Activated CD8-positive, alpha-beta T cell treated with anti-CD3 and anti-CD28 coated beads for 36 hours (primary cell): ENCODE data around the gene SLC6A19. TPM values are rescaled to one million over a fixed set of nuclear protein-coding genes. Genes with fewer than 3 reads are reported as not detected.

Experiments used
- ATAC-seq: fragments of 200-7000 bp; cut with Tn5 transposase; one replicate; pipeline ENCODE4 v1.10.0; 2021; ENCODE audit warnings: mild to moderate bottlenecking, moderate library complexity
- CTCF ChIA-PET: fragments of 350-600 bp; sonication (Branson Sonifier 250); formaldehyde crosslinking; loops from one replicate; lab custom pipeline; 2021; ENCODE audit warnings: antibody characterized with exemption; lab: Charles Lee
- POLR2A ChIA-PET: fragments of 350-600 bp; sonication (Branson Sonifier 250); formaldehyde crosslinking; loops from one replicate; lab custom pipeline; 2021; ENCODE audit warnings: antibody characterized with exemption; lab: Charles Lee
- DNase-seq: peaks from one replicate; pipeline ENCODE4 v3.0.0-alpha.2; 2020
- H3K27ac Mint-ChIP-seq: one replicate; pipeline ENCODE4 v1.8.0; 2021; ENCODE audit warnings: mild to moderate bottlenecking, mixed read lengths
- H3K27me3 Mint-ChIP-seq: one replicate; pipeline ENCODE4 v1.8.0; 2021; ENCODE audit warnings: mixed read lengths
- H3K36me3 Mint-ChIP-seq: one replicate; pipeline ENCODE4 v1.8.0; 2021; ENCODE audit warnings: low read depth, mixed read lengths
- H3K4me1 Mint-ChIP-seq: one replicate; pipeline ENCODE4 v1.8.0; 2021; ENCODE audit warnings: low read depth, mixed read lengths
- H3K4me3 Mint-ChIP-seq: one replicate; pipeline ENCODE4 v1.8.0; 2021; ENCODE audit warnings: mild to moderate bottlenecking, moderate library complexity, mixed read lengths
- H3K9me3 Mint-ChIP-seq: one replicate; pipeline ENCODE4 v1.8.0; 2021; ENCODE audit warnings: mixed read lengths
- intact Hi-C: fragments of 100-400 bp; cut with micrococcal nuclease; formaldehyde crosslinking; loops from one replicate; pipeline ENCODE4 v1.10.0; 2022
- total RNA-seq, 2 experiments: library from RNA; stranded (reverse); gene quantifications; one replicate each; pipeline ENCODE4 v1.2.3, GENCODE V29; 2021
- TF ChIP-seq, protein P1 (sequence below): fragments of 200-600 bp; IDR thresholded peaks from one replicate; pipeline ENCODE4 v1.8.0; 2022; ENCODE audit warnings: antibody characterized with exemption, mild to moderate bottlenecking

SLC6A19 gene
- total RNA-seq, 2 experiments from 2014 or later = not detected

DNA sequence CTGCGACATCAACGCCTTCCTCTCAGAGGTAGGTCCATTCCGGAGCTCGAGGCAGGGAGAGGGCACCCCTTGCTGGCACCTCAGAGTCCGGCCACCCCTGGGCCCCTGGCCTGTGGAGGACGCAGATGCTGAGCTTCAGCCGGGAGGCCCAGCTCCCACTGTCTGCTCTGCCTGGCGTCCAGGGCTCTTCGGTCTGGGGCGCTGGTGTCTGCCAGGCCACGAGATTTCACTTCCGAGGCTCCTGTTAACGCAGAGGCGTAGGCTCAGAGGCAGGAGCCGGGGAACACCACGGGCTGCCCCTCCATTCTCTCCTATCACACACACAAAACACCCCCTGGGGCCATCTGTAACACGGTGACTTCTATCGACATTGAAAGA is 15.5 kb downstream of the SLC6A19 start:
- TF ChIP-seq, protein P1, sequence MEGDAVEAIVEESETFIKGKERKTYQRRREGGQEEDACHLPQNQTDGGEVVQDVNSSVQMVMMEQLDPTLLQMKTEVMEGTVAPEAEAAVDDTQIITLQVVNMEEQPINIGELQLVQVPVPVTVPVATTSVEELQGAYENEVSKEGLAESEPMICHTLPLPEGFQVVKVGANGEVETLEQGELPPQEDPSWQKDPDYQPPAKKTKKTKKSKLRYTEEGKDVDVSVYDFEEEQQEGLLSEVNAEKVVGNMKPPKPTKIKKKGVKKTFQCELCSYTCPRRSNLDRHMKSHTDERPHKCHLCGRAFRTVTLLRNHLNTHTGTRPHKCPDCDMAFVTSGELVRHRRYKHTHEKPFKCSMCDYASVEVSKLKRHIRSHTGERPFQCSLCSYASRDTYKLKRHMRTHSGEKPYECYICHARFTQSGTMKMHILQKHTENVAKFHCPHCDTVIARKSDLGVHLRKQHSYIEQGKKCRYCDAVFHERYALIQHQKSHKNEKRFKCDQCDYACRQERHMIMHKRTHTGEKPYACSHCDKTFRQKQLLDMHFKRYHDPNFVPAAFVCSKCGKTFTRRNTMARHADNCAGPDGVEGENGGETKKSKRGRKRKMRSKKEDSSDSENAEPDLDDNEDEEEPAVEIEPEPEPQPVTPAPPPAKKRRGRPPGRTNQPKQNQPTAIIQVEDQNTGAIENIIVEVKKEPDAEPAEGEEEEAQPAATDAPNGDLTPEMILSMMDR = no peak

DNA sequence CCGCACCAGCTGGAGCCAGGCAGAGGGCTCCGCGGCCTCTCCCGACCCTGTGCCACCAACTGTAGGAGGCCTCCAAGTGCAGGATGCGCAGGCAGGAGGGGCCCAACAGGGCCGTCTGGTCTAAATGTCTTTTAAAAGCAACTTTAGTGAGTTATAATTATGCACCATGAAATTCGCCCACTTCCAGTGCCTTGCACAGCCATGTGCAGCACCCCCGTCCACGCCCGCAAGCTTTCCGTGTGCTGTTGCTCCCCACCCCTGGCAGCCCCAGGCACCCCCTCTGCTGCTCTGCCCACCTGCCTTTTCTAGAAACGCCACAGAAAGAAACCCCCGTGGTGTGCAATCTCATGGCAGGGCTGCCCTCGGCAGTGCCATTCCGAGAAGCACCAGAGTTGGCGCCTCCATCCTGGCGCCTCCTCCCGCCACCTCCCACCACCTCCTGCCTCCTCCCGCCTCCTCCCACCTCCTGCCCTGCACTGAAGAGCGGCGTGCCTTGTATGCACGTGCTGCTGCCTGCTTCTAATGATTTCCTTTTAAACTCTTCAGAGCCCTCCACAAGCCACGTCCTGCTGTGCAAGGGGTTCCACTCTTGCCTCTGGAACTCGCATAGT is 16.3 kb downstream of the SLC6A19 start:
- TF ChIP-seq, protein P1 = no peak
- Mint-ChIP-seq H3K36me3 (no peaks in the 10 kb centered on the region), H3K9me3 (no peaks in the 10 kb centered on the region), H3K27me3 (no peaks in the 10 kb centered on the region), H3K4me1 (peaks cover 6% of the 10 kb centered on the region), H3K27ac (no peak overlapping the region), H3K4me3 (no peak overlapping the region)
- ATAC-seq (peak; percentile 55), DNase-seq (peak; percentile 9)
- POLR2A ChIA-PET = no interaction called here
- CTCF ChIA-PET = no interaction called here
- intact Hi-C loops = no loop called here

More for the DNA sequence above, 15.5 kb downstream of the SLC6A19 start:
- H3K4me3 Mint-ChIP-seq = no peak overlapping the region
- no peaks in the 10 kb centered on the region for H3K27me3 Mint-ChIP-seq
- no peak for ATAC-seq
- DNase-seq = no peak
- intact Hi-C loops = no loop called here
- no peak overlapping the region for H3K27ac Mint-ChIP-seq
- POLR2A ChIA-PET = interaction anchor here (0.7 kb wide), 1 partner anchor 14 kb away, joined by 3 read pairs; no protein-coding TSS in a partner anchor
- CTCF ChIA-PET = no interaction called here
- peaks cover 6% of the 10 kb centered on the region for H3K4me1 Mint-ChIP-seq
- no peaks in the 10 kb centered on the region for H3K9me3 Mint-ChIP-seq
- H3K36me3 Mint-ChIP-seq = no peaks in the 10 kb centered on the region

DNA sequence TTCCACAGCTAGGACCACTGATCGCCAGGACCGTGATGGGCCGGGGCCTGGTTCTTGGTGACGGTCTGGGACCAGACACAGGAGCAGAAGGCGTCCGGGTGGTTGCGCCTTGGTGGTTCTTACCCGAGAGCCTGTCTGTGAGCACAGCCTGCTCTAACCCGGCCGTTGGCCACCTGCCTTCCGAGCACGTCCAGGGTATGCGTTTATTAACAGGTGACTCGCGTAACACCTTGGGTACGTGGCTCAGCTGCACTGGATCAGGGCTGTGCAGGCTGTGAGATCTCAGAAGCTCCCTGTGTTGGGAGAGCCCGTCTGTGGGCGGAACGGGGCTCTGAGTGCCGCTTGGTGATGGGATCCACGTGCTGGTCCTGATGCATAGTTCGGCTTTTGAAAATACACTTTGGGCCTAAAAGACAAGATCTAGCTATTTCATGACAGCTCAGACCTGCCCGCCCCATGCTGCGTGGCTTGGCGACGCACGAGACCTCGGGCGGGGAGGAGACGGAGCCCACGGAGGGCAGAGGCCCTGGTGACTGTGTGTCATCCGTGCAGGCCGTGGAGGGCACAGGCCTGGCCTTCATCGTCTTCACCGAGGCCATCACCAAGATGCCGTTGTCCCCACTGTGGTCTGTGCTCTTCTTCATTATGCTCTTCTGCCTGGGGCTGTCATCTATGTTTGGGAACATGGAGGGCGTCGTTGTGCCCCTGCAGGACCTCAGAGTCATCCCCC is 17.1 kb downstream of the SLC6A19 start:
- no peak for ATAC-seq
- TF ChIP-seq, protein P1 = no peak
- DNase-seq = no peak
- Mint-ChIP-seq H3K4me1 (peaks cover 6% of the 10 kb centered on the region), H3K4me3 (no peak overlapping the region), H3K27ac (no peak overlapping the region), H3K27me3 (no peaks in the 10 kb centered on the region), H3K9me3 (no peaks in the 10 kb centered on the region), H3K36me3 (no peaks in the 10 kb centered on the region)
- POLR2A ChIA-PET = no interaction called here
- CTCF ChIA-PET = no interaction called here
- intact Hi-C loops = no loop called here

DNA sequence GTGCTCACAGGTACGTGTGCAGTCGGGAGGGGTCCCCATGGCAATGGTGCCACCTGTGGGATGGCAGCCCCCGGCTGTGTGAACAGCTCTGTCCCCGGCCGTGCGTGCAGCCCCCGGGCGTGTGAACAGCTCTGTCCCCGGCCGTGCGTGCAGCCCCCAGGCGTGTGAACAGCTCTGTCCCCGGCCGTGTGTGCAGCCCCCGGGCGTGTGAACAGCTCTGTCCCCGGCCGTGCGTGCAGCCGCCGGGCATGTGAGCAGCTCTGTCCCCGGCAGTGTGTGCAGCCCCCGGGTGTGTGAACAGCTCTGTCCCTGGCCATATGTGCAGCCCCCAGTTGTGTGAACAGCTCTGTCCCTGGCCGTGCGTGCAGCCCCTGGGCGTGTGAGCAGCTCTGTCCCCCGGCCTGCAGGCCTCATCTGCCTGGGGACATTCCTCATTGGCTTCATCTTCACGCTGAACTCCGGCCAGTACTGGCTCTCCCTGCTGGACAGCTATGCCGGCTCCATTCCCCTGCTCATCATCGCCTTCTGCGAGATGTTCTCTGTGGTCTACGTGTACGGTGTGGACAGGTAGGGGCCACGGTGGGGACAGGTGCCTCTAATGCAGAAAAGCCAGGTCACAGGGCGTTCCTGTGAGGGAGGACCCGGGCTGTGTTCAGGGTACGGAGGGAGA is 17.8 kb downstream of the SLC6A19 start:
- DNase-seq (no peak), ATAC-seq (no peak)
- H3K9me3 Mint-ChIP-seq = no peaks in the 10 kb centered on the region
- ChIA-PET CTCF (no interaction called here), POLR2A (no interaction called here)
- H3K4me1 Mint-ChIP-seq = peaks cover 6% of the 10 kb centered on the region
- H3K27me3 Mint-ChIP-seq = no peaks in the 10 kb centered on the region
- TF ChIP-seq, protein P1 = no peak
- no peak overlapping the region for H3K4me3 Mint-ChIP-seq
- no peaks in the 10 kb centered on the region for H3K36me3 Mint-ChIP-seq
- H3K27ac Mint-ChIP-seq = no peak overlapping the region
- intact Hi-C loops = no loop called here

DNA sequence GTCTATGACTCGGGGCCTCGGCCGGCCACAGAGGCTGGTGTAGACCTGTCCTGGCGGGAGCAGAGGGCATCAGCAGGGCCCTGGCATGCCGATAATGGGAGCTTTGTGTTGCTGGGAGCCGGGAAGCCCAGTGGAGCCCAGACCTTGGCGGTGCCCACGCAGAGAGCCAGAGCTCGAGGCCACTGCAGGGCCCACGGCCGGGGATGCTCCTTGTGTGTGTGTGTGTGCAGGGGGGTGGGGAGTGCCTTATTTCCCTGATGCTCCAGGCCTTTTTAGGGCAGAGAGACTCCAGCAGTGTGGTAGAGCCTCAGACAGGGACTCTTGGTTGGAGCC is 18.3 kb downstream of the SLC6A19 start:
- intact Hi-C loops = no loop called here
- CTCF ChIA-PET = no interaction called here
- no peaks in the 10 kb centered on the region for H3K36me3 Mint-ChIP-seq
- no peak overlapping the region for H3K4me3 Mint-ChIP-seq
- ATAC-seq (no peak), DNase-seq (no peak)
- H3K27me3 Mint-ChIP-seq = no peaks in the 10 kb centered on the region
- peaks cover 6% of the 10 kb centered on the region for H3K4me1 Mint-ChIP-seq
- no peak overlapping the region for H3K27ac Mint-ChIP-seq
- POLR2A ChIA-PET = no interaction called here
- TF ChIP-seq, protein P1 = no peak
- H3K9me3 Mint-ChIP-seq = no peaks in the 10 kb centered on the region
